ENCODE measurements around the gene USP9Y. TPM values are rescaled to one million over a fixed set of nuclear protein-coding genes. Genes with fewer than 3 reads are reported as not detected.
"Not testable (repeated sequence)": the region's sequence is repeated elsewhere in the genome, so short reads cannot be mapped to it uniquely, and the experiment has no call there.

Gene USP9Y
- total and polyA plus RNA-seq, 10 of the 15 experiments (the other 5 are each of a cell fraction or from before 2014, with no cell fraction given): 0.08 TPM; not detected in 9

DNA sequence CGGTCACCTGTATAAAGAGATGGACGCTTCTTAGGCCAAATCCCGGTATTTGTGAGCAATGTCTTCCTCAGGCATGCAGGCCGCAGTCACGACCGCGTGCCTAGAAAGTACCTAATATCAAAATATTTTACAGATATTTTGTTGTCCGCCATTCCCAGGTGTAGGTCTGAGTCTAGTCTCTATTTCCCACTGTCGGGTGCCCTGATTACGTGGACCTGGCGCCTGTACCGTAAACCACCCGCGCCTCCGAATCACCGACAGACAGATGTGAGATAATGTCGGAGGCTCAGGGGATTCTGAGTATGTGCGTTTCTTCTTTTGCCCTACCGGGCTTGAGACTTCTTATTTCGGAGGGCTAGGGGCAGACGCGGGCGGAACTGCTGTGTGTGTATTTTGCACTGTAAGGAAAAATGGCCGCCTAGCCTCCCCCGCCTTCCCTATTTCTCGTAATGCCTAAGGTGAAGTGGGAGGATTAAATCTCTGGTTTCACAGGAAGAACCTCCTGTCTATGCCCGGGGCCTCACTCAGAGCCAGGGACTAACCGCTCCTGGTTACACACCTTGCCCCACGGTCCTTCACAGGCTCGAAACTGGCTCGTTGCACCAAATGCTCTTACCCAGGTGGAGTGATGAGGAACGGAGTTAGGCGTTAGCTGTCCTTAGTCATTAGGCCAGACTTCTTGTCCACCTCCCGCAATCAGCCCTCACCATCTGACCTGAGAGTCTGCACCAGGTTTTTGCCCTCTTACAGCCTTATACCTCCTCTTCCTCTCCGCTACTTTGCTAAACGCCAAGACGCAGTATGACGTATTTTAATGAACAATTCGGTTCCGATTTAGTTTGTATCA, 38.1 kb upstream of the USP9Y start:
- TF ChIP-seq NBN (IDR thresholded peaks at IDR 0.05) (no peak), HDGF (IDR thresholded peaks at IDR 0.05) (no peak), KAT2A (conservative IDR thresholded peaks at IDR 0.05; ENCODE audit: control insufficient read depth, low read depth, low read length) (no peak), SMAD5 (IDR thresholded peaks at IDR 0.05; ENCODE audit: low read depth) (no peak)
- TF ChIP-seq, protein P1, sequence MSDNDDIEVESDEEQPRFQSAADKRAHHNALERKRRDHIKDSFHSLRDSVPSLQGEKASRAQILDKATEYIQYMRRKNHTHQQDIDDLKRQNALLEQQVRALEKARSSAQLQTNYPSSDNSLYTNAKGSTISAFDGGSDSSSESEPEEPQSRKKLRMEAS (IDR thresholded peaks at IDR 0.05; ENCODE audit: low read depth, low read length): no peak
- TF ChIP-seq, protein P2, sequence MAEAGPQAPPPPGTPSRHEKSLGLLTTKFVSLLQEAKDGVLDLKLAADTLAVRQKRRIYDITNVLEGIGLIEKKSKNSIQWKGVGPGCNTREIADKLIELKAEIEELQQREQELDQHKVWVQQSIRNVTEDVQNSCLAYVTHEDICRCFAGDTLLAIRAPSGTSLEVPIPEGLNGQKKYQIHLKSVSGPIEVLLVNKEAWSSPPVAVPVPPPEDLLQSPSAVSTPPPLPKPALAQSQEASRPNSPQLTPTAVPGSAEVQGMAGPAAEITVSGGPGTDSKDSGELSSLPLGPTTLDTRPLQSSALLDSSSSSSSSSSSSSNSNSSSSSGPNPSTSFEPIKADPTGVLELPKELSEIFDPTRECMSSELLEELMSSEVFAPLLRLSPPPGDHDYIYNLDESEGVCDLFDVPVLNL (IDR thresholded peaks at IDR 0.05; ENCODE audit: low read depth, low read length): no peak
- H3K9ac ChIP-seq (ENCODE audit: control insufficient read depth, insufficient read depth, low read length): no peak overlapping the region
- H3K27ac ChIP-seq (ENCODE audit: control insufficient read depth, insufficient read depth): no peak overlapping the region
- in situ Hi-C loops (cut with MboI): no loop called here
- ATAC-seq (no peak), FAIRE-seq (no peak), DNase-seq (ENCODE audit: low read depth, low spot score) (no peak)
- no peak overlapping the region for H2AFZ ChIP-seq (ENCODE audit: control insufficient read depth, low read depth, low read length)
- no TSS peak for BruUV-seq (replicated peaks)
- H3K4me1 ChIP-seq (ENCODE audit: control insufficient read depth, insufficient read depth, low read length): no peaks in the 10 kb centered on the region
- no peaks in the 10 kb centered on the region for H3K79me2 ChIP-seq (ENCODE audit: control insufficient read depth, insufficient read depth, low read length)
- no peaks in the 10 kb centered on the region for H3K27me3 ChIP-seq (replicated peaks in 1 of 2; ENCODE audit: control insufficient read depth in 2 of 2, insufficient read depth in 2 of 2, low read length in 1 of 2)
- RAD21 ChIA-PET (ENCODE audit: unreplicated experiment): no interaction called here
- SMC1A ChIA-PET (ENCODE audit: uncharacterized antibody, unreplicated experiment): no interaction called here
- H3K4me3 ChIP-seq: no peak overlapping the region
- POLR2A ChIA-PET: no interaction called here
- H3K4me2 ChIP-seq (ENCODE audit: control insufficient read depth, insufficient read depth): no peak overlapping the region
- no peaks in the 10 kb centered on the region for H3K36me3 ChIP-seq (ENCODE audit: control insufficient read depth in 2 of 2, insufficient read depth in 2 of 2, low read length in 1 of 2)
- H4K20me1 ChIP-seq (ENCODE audit: control insufficient read depth, insufficient read depth): no peaks in the 10 kb centered on the region
- intact Hi-C loops (cut with micrococcal nuclease; ENCODE audit: unreplicated experiment): no loop called here
- H3K9me3 ChIP-seq (replicated peaks; ENCODE audit: control insufficient read depth, insufficient read depth, low read length): no peaks in the 10 kb centered on the region
- CTCF ChIA-PET: no interaction called here
- no CpG with 5 or more reads among the region's 40 CpGs for WGBS (ENCODE audit: insufficient coverage, insufficient replicate concordance, low lambda C conversion rate, missing lambda C conversion rate)

DNA sequence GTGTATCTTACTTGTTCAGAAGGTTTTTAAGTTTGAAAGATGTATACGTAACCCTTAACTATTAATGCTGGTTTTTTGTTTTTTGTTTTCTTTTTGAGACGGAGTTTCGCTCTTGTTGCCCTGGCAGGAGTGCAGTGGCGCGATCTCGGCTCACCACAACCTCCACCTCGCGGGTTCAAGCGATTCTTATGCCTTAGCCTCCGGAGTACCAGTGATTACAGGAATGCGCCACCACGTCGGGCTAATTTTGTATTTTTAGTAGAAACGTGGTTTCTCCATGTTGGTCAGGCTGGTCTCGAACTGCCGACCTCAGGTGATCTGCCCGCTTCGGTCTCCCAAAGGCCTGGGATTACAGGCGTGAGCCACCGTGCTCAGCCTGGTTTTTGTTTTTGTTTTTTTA, 37.2 kb upstream of the USP9Y start:
- H4K20me1 ChIP-seq (ENCODE audit: control insufficient read depth, insufficient read depth); H3K79me2 ChIP-seq (ENCODE audit: control insufficient read depth, insufficient read depth, low read length); H3K4me3 ChIP-seq; RAD21 ChIA-PET (ENCODE audit: unreplicated experiment); H2AFZ ChIP-seq (ENCODE audit: control insufficient read depth, low read depth, low read length); H3K9me3 ChIP-seq (replicated peaks; ENCODE audit: control insufficient read depth, insufficient read depth, low read length); CTCF ChIA-PET; H3K4me1 ChIP-seq (ENCODE audit: control insufficient read depth, insufficient read depth, low read length); H3K4me2 ChIP-seq (ENCODE audit: control insufficient read depth, insufficient read depth); ATAC-seq; POLR2A ChIA-PET; H3K36me3 ChIP-seq (ENCODE audit: control insufficient read depth in 2 of 2, insufficient read depth in 2 of 2, low read length in 1 of 2); H3K9ac ChIP-seq (ENCODE audit: control insufficient read depth, insufficient read depth, low read length); in situ Hi-C loops (cut with MboI); BruUV-seq (replicated peaks); H3K27ac ChIP-seq (ENCODE audit: control insufficient read depth, insufficient read depth); DNase-seq (ENCODE audit: low read depth, low spot score); intact Hi-C loops (cut with micrococcal nuclease; ENCODE audit: unreplicated experiment); FAIRE-seq; H3K27me3 ChIP-seq (replicated peaks in 1 of 2; ENCODE audit: control insufficient read depth in 2 of 2, insufficient read depth in 2 of 2, low read length in 1 of 2); SMC1A ChIA-PET (ENCODE audit: uncharacterized antibody, unreplicated experiment): not testable (repeated sequence)
- WGBS (ENCODE audit: insufficient coverage, insufficient replicate concordance, low lambda C conversion rate, missing lambda C conversion rate): no CpG with 5 or more reads among the region's 20 CpGs

Measured in GM12878 (cell line).